CD14-positive monocyte (primary cell): Measurements from ENCODE around the gene PACC1. TPM values are rescaled to one million over a fixed set of nuclear protein-coding genes. Genes with fewer than 3 reads are reported as not detected.

ENCODE experiments used
- DNase-seq, 3 donors: peaks; one replicate each; pipeline ENCODE4 v3.0.0-alpha.2; 2011 to 2022
- H2AFZ ChIP-seq: 2 replicates; pipeline ENCODE4 v1.6.0; 2012; ENCODE audit warnings: mild to moderate bottlenecking, low read depth, low read length, inconsistent platforms; ENCODE audit not compliant: insufficient read depth, poor library complexity, severe bottlenecking
- H3K27ac ChIP-seq, 2 donors: 1 replicate in 1 of 2; 2 replicates in 1 of 2; pipeline ENCODE4 v1.5.1; 2012 to 2013; ENCODE audit warnings: low read length in 2 of 2, control low read depth in 1 of 2, inconsistent platforms in 1 of 2, low read depth in 1 of 2, mild to moderate bottlenecking in 1 of 2
- H3K27me3 ChIP-seq, 2 donors: one replicate each; pipeline versions ENCODE4 v1.6.0 to v1.6.1; 2011 to 2013; ENCODE audit warnings: low read length in 2 of 2; ENCODE audit not compliant: control insufficient read depth in 2 of 2, insufficient read depth in 2 of 2
- H3K36me3 ChIP-seq, 2 donors: replicated peaks in 1 of 2; 1 replicate in 1 of 2; 2 replicates in 1 of 2; pipeline versions ENCODE4 v1.5.1 to v1.6.1; 2012 to 2013; ENCODE audit warnings: low read length in 2 of 2, control low read depth in 1 of 2, inconsistent platforms in 1 of 2, mild to moderate bottlenecking in 1 of 2; ENCODE audit not compliant: insufficient read depth in 2 of 2, control insufficient read depth in 1 of 2
- H3K4me1 ChIP-seq, 2 donors: 1 replicate in 1 of 2; 2 replicates in 1 of 2; pipeline versions ENCODE4 v1.5.1 to v1.6.1; 2012 to 2013; ENCODE audit warnings: low read length in 2 of 2, control low read depth in 1 of 2, inconsistent platforms in 1 of 2, mild to moderate bottlenecking in 1 of 2, moderate library complexity in 1 of 2; ENCODE audit not compliant: insufficient read depth in 2 of 2, control insufficient read depth in 1 of 2
- H3K4me2 ChIP-seq: replicated peaks from 2 replicates; pipeline ENCODE3; 2012; ENCODE audit warnings: low read length, moderate library complexity, mild to moderate bottlenecking; ENCODE audit not compliant: poor library complexity, severe bottlenecking; ENCODE audit errors: extremely low read depth
- H3K4me3 ChIP-seq, 3 experiments: fragments of 200-600 bp in 1 of 3; sonication (generic) in 1 of 3; replicated peaks in 1 of 3; 1 replicate in 2 of 3; 2 replicates in 1 of 3; pipeline ENCODE4 v1.5.1; 2011 to 2013; ENCODE audit warnings: low read length in 3 of 3, mild to moderate bottlenecking in 3 of 3, control low read depth in 2 of 3, low read depth in 2 of 3, inconsistent platforms in 1 of 3, moderate library complexity in 1 of 3
- H3K79me2 ChIP-seq: 2 replicates; pipeline ENCODE4 v1.6.0; 2012; ENCODE audit warnings: mild to moderate bottlenecking, control low read depth, inconsistent platforms, low read length, moderate library complexity; ENCODE audit not compliant: insufficient read depth
- H3K9ac ChIP-seq: 2 replicates; pipeline ENCODE4 v1.6.0; 2017; ENCODE audit warnings: low read length, mild to moderate bottlenecking; ENCODE audit not compliant: insufficient read depth, poor library complexity, severe bottlenecking
- H3K9me3 ChIP-seq, 2 donors: replicated peaks in 1 of 2; 1 replicate in 1 of 2; 2 replicates in 1 of 2; pipeline versions ENCODE4 v1.5.1 to v1.6.1; 2012 to 2013; ENCODE audit warnings: low read length in 2 of 2, control low read depth in 1 of 2; ENCODE audit not compliant: control insufficient read depth in 1 of 2, insufficient read depth in 1 of 2
- H4K20me1 ChIP-seq: 2 replicates; pipeline ENCODE4 v1.6.0; 2012; ENCODE audit warnings: mild to moderate bottlenecking, low read length, control low read depth, moderate library complexity; ENCODE audit not compliant: insufficient read depth
- H3K27ac Mint-ChIP-seq, 7 donors: one replicate each; pipeline ENCODE4 v1.8.0; 2020; ENCODE audit warnings: mild to moderate bottlenecking in 7 of 7, mixed read lengths in 7 of 7, moderate library complexity in 6 of 7, inconsistent platforms in 2 of 7
- H3K27me3 Mint-ChIP-seq, 3 donors: one replicate each; pipeline ENCODE4 v1.8.0; 2021 to 2022; ENCODE audit warnings: low read depth in 3 of 3, mild to moderate bottlenecking in 3 of 3, mixed read lengths in 3 of 3, moderate library complexity in 3 of 3, inconsistent platforms in 1 of 3
- H3K36me3 Mint-ChIP-seq, 2 donors: one replicate each; pipeline ENCODE4 v1.8.0; 2020; ENCODE audit warnings: mixed read lengths in 2 of 2, inconsistent platforms in 1 of 2, mild to moderate bottlenecking in 1 of 2
- H3K4me1 Mint-ChIP-seq: one replicate; pipeline ENCODE4 v1.8.0; 2020; ENCODE audit warnings: mild to moderate bottlenecking, mixed read lengths
- H3K4me3 Mint-ChIP-seq, 2 donors: one replicate each; pipeline ENCODE4 v1.8.0; 2020; ENCODE audit warnings: mild to moderate bottlenecking in 2 of 2, mixed read lengths in 2 of 2, moderate library complexity in 1 of 2
- H3K9me3 Mint-ChIP-seq, 7 donors: one replicate each; pipeline ENCODE4 v1.8.0; 2020 to 2022; ENCODE audit warnings: mixed read lengths in 7 of 7, mild to moderate bottlenecking in 6 of 7, moderate library complexity in 6 of 7, inconsistent platforms in 2 of 7
- WGBS: methylation state at CpG from one replicate; pipeline ENCODE4 v1.1.5; 2013; ENCODE audit warnings: missing lambda C conversion rate; ENCODE audit not compliant: insufficient coverage; 5-methylcytosine and 5-hydroxymethylcytosine counted together
- intact Hi-C, 2 donors: fragments of 100-400 bp; cut with micrococcal nuclease; formaldehyde crosslinking; loops; one replicate each; pipeline versions ENCODE4 v1.15.0 to v1.15.1; 2023
- polyA plus RNA-seq, 3 donors: library from polyadenylated mRNA; depleted of rRNA in 1 of 3; unstranded in 2 of 3; stranded (reverse) in 1 of 3; fragments of 300-500 nt in 2 of 3; fragments of >200 nt in 1 of 3; fragmentation: Illumina TruSeq in 2 of 3; gene quantifications; 1 replicate in 2 of 3; 2 replicates in 1 of 3; pipeline ENCODE4 v1.2.3, GENCODE V29; 2012 to 2021
- TF ChIP-seq, protein P1 (sequence below): fragments of 200-600 bp; IDR thresholded peaks from one replicate; pipeline ENCODE4 v1.8.0; 2022; ENCODE audit warnings: antibody characterized with exemption, mild to moderate bottlenecking

The PACC1 gene
- polyA plus RNA-seq, 3 donors = 14.0 to 16.6 (median 14.7) TPM

DNA sequence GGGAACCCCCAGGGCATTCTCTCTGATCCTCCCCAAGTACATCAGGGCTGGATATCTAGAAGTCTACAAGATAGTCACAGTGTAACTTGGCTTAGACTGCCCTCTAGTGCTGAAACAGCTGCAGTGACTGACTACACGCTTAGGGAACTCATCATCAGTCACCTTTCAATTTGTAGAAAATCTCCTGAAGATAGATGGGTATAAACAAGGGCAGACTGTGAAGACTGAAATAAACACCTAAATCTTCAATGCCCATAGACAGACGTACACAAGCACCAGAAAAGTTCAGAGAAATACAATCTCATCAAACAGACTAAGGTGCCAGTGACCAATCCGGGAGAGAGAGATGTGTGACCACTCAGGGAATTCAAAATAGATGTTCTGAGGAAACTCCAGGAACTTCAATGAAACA lies 46.6 kb downstream of the PACC1 start:
- H2AFZ ChIP-seq = no peak overlapping the region
- DNase-seq = peak; percentile 49 to 69 (median 57)
- no CpG with 5 or more reads among the region's 3 CpGs for WGBS
- TF ChIP-seq, protein P1, sequence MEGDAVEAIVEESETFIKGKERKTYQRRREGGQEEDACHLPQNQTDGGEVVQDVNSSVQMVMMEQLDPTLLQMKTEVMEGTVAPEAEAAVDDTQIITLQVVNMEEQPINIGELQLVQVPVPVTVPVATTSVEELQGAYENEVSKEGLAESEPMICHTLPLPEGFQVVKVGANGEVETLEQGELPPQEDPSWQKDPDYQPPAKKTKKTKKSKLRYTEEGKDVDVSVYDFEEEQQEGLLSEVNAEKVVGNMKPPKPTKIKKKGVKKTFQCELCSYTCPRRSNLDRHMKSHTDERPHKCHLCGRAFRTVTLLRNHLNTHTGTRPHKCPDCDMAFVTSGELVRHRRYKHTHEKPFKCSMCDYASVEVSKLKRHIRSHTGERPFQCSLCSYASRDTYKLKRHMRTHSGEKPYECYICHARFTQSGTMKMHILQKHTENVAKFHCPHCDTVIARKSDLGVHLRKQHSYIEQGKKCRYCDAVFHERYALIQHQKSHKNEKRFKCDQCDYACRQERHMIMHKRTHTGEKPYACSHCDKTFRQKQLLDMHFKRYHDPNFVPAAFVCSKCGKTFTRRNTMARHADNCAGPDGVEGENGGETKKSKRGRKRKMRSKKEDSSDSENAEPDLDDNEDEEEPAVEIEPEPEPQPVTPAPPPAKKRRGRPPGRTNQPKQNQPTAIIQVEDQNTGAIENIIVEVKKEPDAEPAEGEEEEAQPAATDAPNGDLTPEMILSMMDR = peak; percentile 83
- Mint-ChIP-seq H3K27me3 (no peaks in the 10 kb centered on the region), H3K27ac (peak overlapping the region in 1 of 7 donors; percentile 33), H3K9me3 (peaks cover 0 to 5% (median 0%) of the 10 kb centered on the region in 7 donors), H3K4me1 (no peaks in the 10 kb centered on the region), H3K4me3 (no peak overlapping the region), H3K36me3 (peaks cover 66 to 88% of the 10 kb centered on the region in 2 donors)
- H3K27me3 ChIP-seq = no peaks in the 10 kb centered on the region
- H3K36me3 ChIP-seq = peaks cover 60 to 90% of the 10 kb centered on the region in 2 donors
- H3K27ac ChIP-seq = peak overlapping the region in 1 of 2 donors; percentile 60
- H4K20me1 ChIP-seq = peaks cover 40% of the 10 kb centered on the region
- H3K4me1 ChIP-seq = no peaks in the 10 kb centered on the region
- intact Hi-C loops = loop anchor here (5.0 kb wide), 3 partner anchors 89 to 306 kb away; no protein-coding TSS in a partner anchor
- H3K4me2 ChIP-seq = no peak overlapping the region
- peaks cover 3% of the 10 kb centered on the region for H3K79me2 ChIP-seq
- H3K9ac ChIP-seq = no peak overlapping the region
- no peak overlapping the region for H3K4me3 ChIP-seq
- H3K9me3 ChIP-seq = no peaks in the 10 kb centered on the region

DNA sequence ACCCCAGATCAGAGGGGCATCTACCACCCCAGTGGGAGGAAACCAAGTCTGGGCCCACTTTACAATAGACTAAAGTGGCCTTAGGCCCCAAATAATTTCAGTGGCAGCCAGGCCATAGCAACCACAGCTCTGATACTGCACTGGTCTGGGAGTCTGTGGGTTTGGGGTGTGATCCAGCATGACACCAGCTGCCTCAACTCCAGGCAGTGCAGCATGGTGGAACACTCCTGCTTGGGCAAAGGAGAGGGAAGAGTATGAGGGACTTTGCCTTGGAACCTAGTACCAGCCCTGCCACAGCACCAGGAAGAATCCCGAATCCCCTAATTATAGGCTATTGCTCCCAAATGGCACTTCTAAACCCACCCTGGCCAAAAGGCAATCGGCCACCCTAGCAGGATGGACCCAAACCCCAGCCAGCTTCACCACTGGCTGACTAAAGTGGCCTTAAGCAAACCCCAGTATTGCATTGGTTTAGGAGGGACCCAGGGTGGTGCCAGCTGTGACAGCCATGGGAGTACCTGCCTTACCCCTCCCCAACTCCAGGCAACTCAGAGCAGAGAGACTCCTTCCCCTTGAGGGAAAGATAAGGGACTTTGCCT lies 47.1 kb downstream of the PACC1 start:
- no peak for DNase-seq
- Histone ChIP-seq H3K4me2 (no peak overlapping the region), H3K4me3 (no peak overlapping the region), H3K27ac (peak overlapping the region in 1 of 2 donors; percentile 60), H3K36me3 (peaks cover 65 to 88% of the 10 kb centered on the region in 2 donors), H3K27me3 (no peaks in the 10 kb centered on the region), H2AFZ (no peak overlapping the region), H3K4me1 (no peaks in the 10 kb centered on the region), H4K20me1 (peaks cover 42% of the 10 kb centered on the region), H3K9me3 (no peaks in the 10 kb centered on the region), H3K9ac (no peak overlapping the region), H3K79me2 (peaks cover 3% of the 10 kb centered on the region)
- peak overlapping the region in 3 of 7 donors; percentile 33 to 74 (median 46) for H3K27ac Mint-ChIP-seq
- H3K27me3 Mint-ChIP-seq = no peaks in the 10 kb centered on the region
- 100% methylated on average over 1 of the region's 2 CpGs for WGBS
- H3K9me3 Mint-ChIP-seq = peaks cover 0 to 5% (median 0%) of the 10 kb centered on the region in 7 donors
- intact Hi-C loops = loop anchor here (5.0 kb wide), 3 partner anchors 90 to 305 kb away; no protein-coding TSS in a partner anchor
- peaks cover 62 to 84% of the 10 kb centered on the region in 2 donors for H3K36me3 Mint-ChIP-seq
- no peak overlapping the region for H3K4me3 Mint-ChIP-seq
- H3K4me1 Mint-ChIP-seq = no peaks in the 10 kb centered on the region
- TF ChIP-seq, protein P1 = no peak
